KOPT-K1 (cell line): ENCODE measurements around the gene PERM1.

ENCODE experiments used
- H3K27ac ChIP-seq: fragments of 200-600 bp; sonication (generic); 2 replicates; pipeline ENCODE4 v1.5.1; 2016; ENCODE audit warnings: antibody characterized with exemption, mild to moderate bottlenecking, low read depth, low read length; ENCODE audit not compliant: poor library complexity, severe bottlenecking
- H3K36me3 ChIP-seq: fragments of 200-600 bp; sonication (generic); 2 replicates; pipeline ENCODE4 v1.5.1; 2017; ENCODE audit warnings: antibody characterized with exemption, mild to moderate bottlenecking, low read length, moderate library complexity; ENCODE audit not compliant: insufficient read depth
- H3K9me3 ChIP-seq: fragments of 200-600 bp; sonication (generic); 2 replicates; pipeline ENCODE4 v1.5.1; 2017; ENCODE audit warnings: antibody characterized with exemption, low read length, mild to moderate bottlenecking; ENCODE audit not compliant: insufficient read depth, poor library complexity, severe bottlenecking

PERM1 gene

DNA sequence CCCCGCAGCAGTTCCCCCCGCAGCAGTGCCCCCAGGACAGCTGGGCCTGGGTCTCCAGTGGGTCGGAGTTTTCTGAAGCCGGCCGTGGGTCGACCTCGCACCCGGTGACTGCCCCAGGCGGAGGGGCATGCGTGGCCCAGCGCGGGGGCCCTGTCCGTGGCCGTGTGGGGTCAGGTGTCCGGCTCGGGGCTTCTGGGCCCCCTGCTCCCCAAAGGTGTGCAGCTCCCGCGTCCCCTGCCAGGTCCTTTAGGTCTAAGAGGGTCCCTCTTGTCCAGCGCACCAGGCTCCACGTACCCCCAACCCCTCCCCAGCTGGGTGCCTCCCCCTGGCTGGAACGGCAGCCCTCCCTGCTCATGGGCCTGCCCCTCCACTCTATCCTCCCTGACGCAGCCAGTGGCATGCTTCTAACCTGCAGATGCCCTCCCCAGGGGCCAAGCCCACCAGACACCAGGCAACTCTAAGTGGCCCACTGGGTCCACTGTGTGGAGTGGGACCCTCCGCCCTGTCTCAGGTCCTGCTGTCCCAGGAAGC, 23.9 kb upstream of the PERM1 start:
- H3K27ac ChIP-seq = no peak overlapping the region
- H3K9me3 ChIP-seq = no peaks in the 10 kb centered on the region
- no peaks in the 10 kb centered on the region for H3K36me3 ChIP-seq

- H3K9me3 ChIP-seq = no peaks in the 10 kb centered on the region
- H3K27ac ChIP-seq = no peak overlapping the region
- no peaks in the 10 kb centered on the region for H3K36me3 ChIP-seq
These were observed 23.1 kb upstream of the PERM1 start for GRCh38 chr1:1004780-1005697.

- Histone ChIP-seq H3K36me3 (no peaks in the 10 kb centered on the region), H3K9me3 (no peaks in the 10 kb centered on the region), H3K27ac (no peak overlapping the region)
These were observed 22.5 kb upstream of the PERM1 start for GRCh38 chr1:1004420-1004779.

GRCh38 chr1:1003618-1004419, 21.9 kb upstream of the PERM1 start:
- no peak overlapping the region for H3K27ac ChIP-seq
- no peaks in the 10 kb centered on the region for H3K9me3 ChIP-seq

DNA sequence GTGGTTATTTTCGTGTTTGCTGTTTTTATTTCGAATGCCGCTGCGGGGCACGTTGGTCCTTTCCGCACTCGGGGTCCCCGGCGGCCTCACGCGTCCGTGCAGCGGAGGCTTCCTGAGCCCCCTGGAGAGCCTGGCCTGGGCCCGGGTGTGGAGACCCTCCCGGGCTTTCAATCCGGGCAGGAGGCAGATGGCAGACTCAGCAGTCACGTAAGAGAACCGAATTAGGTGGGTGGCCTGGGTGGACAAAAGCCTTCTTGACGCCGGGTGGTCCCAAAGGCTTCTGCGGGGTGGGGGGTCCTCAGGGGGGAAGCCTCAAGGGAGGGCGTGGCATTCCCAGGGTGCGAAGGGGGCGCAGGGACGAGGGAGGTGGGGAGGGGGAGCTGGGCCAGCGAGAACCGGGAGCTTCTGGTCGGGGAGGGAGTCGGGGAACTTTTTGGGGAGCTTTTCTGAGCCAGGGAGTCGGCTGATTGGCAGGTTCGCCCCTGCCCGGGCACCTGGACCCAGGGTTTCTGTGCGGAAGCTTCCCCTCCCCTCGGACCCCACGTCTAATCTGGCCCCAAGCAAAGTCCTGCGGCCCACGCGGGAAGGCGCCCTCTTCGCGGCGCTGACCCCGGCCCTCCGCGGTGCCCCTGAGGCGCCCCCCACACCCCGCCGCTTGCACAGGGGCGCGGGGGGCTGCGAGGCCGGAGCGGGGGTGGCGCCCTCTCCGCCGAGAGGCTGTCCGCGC, 19.3 kb upstream of the PERM1 start:
- Histone ChIP-seq H3K9me3 (no peaks in the 10 kb centered on the region), H3K27ac (no peak overlapping the region), H3K36me3 (no peaks in the 10 kb centered on the region)

More at GRCh38 chr1:1003618-1004419, 21.9 kb upstream of the PERM1 start:
- no peaks in the 10 kb centered on the region for H3K36me3 ChIP-seq

- Histone ChIP-seq H3K9me3 (no peaks in the 10 kb centered on the region), H3K27ac (peak overlapping the region; percentile 54), H3K36me3 (no peaks in the 10 kb centered on the region)
These were observed 18.6 kb upstream of the PERM1 start for GRCh38 chr1:1000357-1001056.

- Histone ChIP-seq H3K9me3 (no peaks in the 10 kb centered on the region), H3K27ac (peak within 1 kb of the TSS; percentile 54), H3K36me3 (no peaks in the 10 kb centered on the region)
These were observed 17.9 kb upstream of the PERM1 start, which contains the start of gene HES4 for GRCh38 chr1:999725-1000356. HES4 (minus strand) TSS chr1:1000097; CDS start chr1:999973, 124 bp downstream.

DNA sequence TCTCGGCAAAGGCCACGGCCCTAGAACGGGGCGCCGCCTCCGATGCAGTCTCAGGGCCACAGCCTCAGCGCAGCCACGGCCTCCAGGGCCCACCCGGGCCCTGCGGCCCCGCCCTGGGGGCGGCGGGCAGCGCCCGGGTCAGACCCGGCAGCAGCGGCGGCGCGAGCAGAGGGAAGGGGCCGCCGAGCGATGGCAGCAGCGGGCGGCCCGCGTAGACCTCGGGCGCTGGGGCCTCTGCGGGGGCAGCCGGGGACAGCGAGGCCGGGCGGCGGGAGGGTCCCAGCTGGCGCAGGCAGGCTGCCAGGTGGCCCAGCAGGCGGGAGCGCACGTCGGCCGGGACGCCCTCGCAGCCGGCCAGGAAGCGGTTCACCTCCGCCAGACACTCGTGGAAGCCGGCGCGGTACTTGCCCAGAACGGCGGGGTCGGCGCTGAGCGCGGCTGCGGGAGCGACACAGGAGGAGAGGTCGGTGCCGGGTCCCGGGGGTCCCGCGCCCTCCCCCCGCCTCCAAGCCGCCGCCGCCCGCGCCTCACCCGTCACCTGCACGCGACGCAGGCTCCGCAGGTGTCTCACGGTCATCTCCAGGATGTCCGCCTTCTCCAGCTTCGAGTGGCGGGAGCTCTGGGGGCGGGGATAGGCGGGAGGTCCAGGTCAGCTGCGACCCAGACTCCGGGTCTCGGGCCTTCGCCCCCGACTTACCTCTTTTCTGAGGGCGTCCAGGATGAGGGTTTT, 17.3 kb upstream of the PERM1 start:
- Histone ChIP-seq H3K9me3 (no peaks in the 10 kb centered on the region), H3K27ac (peak overlapping the region; percentile 54), H3K36me3 (no peaks in the 10 kb centered on the region)

- Histone ChIP-seq H3K36me3 (no peaks in the 10 kb centered on the region), H3K27ac (peak overlapping the region; percentile 54), H3K9me3 (no peaks in the 10 kb centered on the region)
These were observed 16.8 kb upstream of the PERM1 start for GRCh38 chr1:998745-998994.

DNA sequence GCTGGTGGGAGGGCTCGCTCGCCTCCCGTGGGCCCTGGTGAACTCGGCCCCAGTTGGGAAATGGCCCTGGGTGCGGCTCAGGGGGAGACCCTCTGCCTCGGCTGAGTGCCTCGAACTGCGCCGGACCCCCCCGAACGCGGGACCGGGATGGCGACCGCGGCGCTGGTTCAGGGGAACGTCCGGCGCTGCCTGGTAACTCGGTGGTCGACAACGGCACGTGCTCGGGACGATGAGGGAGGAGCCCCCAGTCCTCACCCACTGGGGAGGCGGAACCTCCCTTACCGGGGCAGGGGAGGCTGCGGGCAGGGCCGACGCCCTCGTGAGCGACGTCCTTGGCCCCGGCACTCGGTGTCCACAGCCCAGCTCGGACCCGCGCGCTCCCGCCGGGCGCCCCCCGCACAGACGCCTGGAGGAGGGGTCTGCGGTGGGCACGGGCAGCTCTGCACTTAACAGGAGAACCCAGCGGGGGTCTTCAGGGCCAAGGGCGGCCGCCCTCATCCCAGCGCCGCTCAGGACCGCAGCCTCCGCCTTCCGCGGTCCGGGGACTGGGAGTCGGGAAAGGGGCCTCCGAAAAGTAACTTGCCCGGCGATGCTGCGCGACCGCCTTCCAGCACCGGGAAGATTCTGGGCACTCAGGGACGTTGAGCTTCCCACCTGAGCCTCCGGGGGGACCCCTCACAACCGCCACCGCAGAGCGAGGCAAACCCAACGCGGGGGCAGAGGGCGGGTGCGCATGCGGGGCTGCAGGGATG, 16.3 kb upstream of the PERM1 start:
- H3K27ac ChIP-seq = no peak overlapping the region
- H3K9me3 ChIP-seq = no peaks in the 10 kb centered on the region
- no peaks in the 10 kb centered on the region for H3K36me3 ChIP-seq

DNA sequence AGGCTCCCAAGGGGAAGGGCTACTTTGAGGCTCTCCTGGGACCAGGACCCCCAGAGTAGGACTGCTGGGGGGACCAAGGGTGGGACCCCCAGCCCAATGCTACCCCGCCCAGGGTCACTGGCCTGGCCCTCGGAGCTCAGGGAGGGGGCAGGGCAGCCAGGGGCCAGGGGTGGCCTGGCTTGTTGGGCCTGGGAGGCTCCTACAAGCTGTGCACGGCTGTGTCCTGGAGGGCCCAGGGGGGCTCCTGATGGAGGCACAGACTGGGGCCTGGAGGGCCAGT, 15.8 kb upstream of the PERM1 start:
- no peak overlapping the region for H3K27ac ChIP-seq
- no peaks in the 10 kb centered on the region for H3K36me3 ChIP-seq
- H3K9me3 ChIP-seq = no peaks in the 10 kb centered on the region

DNA sequence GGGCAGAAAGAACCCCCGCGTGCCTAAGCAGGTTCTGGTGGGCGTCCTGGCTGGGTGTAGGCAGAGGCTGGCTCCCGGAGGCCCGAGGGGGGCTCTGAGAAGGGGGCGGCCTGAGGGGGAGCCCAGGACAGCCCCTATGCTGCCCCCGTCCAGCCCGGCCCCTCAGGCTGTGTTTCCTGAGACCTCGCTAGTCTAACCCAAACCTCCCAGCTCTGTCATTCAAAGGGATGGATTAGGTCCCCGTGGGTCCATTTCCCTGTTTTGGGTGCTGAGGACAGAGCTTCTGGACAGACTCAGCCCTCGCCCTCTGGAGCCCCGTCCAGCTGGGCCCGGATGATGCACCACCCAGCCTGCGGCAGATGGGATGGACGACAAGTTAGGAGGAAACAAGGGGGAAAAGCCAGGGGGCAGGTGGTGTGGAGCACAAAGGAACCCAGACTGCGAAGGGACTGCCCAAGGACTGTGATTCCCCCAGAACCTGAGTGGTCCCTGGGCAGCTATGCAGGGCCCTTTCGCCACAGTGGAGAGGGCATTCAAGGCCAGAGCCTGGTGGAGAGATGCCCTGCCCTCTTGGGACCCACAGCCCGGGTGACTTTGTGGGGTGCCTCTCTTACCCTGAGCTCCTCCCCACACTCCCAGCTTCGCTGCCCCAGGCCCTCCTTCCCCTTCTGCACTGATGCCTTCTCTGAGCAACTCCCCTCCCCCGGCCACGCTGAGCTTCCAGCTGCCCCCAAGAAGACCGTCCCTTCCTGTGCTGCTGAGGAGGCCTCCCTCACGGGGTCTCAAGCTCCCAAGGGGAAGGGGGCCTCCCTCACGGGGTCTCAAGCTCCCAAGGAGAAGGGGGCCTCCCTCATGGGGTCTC, 15.2 kb upstream of the PERM1 start:
- Histone ChIP-seq H3K36me3 (no peaks in the 10 kb centered on the region), H3K27ac (no peak overlapping the region), H3K9me3 (peaks cover 5% of the 10 kb centered on the region)
